ENCODE measurements around the gene UGT1A8. TPM values are rescaled to one million over a fixed set of nuclear protein-coding genes. Genes with fewer than 3 reads are reported as not detected.
"Not testable (repeated sequence)": the region's sequence is repeated elsewhere in the genome, so short reads cannot be mapped to it uniquely, and the experiment has no call there.

UGT1A8 gene
- total RNA-seq, 1 donor from 2014 or later: not detected

DNA sequence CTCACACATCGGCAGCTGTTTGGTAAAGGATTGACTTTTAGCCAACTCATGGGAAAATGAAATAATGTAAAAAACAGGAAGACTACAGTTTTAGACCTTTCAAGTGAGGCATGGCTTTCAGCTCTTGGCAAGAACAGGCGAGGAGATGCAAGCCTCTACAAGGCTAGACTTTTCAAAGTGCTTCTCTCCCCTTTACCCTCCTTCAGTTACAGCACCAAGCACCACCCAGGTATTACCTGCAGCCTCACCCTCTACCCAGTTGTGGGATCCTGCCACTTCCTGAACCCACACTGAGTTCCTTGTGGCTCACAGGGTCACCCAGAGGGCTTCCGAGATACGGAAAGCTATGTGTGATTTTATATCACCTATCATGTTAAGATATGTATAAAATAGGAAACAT, 33.5 kb downstream of the UGT1A8 start:
- no peak overlapping the region for H3K27ac ChIP-seq
- H3K36me3 ChIP-seq: no peaks in the 10 kb centered on the region
- no peaks in the 10 kb centered on the region for H3K9me3 ChIP-seq
- intact Hi-C loops (cut with DNase I): no loop called here
- no peak for TF ChIP-seq CTCF (IDR thresholded peaks at IDR 0.05)
- no peaks in the 10 kb centered on the region for H3K27me3 ChIP-seq
- DNase-seq (no peak), ATAC-seq (no peak)
- H3K4me1 ChIP-seq: no peaks in the 10 kb centered on the region
- H3K4me3 ChIP-seq: no peak overlapping the region

DNA sequence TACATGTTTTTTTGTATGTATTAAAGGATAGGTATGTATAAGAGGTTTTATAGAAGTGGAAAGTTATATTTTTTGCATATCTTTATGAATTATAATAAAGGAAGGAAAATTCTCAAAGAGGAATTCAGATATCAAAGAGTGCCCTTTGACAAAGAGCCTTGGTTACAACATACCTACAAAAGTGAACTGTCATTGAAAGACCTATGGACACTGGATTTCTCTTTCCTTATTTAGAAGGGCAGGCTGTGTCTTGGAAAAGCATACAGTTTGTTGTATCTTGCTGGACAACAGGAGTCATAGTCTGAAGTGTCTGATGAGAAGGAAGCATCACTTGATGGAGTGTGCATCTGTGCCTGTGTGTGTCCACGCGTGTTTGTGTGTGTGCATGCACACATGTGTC, 34.0 kb downstream of the UGT1A8 start:
- Histone ChIP-seq H3K36me3 (no peaks in the 10 kb centered on the region), H3K9me3 (no peaks in the 10 kb centered on the region), H3K4me3 (no peak overlapping the region), H3K27me3 (no peaks in the 10 kb centered on the region), H3K4me1 (no peaks in the 10 kb centered on the region), H3K27ac (no peak overlapping the region)
- no peak for DNase-seq
- no peak for TF ChIP-seq CTCF (IDR thresholded peaks at IDR 0.05)
- ATAC-seq: no peak
- intact Hi-C loops (cut with DNase I): no loop called here

- no peak for TF ChIP-seq CTCF (IDR thresholded peaks at IDR 0.05)
- no peaks in the 10 kb centered on the region for H3K4me1 ChIP-seq
- DNase-seq (no peak), ATAC-seq (no peak)
- H3K9me3 ChIP-seq: no peaks in the 10 kb centered on the region
- H3K36me3 ChIP-seq: no peaks in the 10 kb centered on the region
- no peak overlapping the region for H3K4me3 ChIP-seq
- intact Hi-C loops (cut with DNase I): no loop called here
- H3K27ac ChIP-seq: no peak overlapping the region
- no peaks in the 10 kb centered on the region for H3K27me3 ChIP-seq
These were observed 37.1 kb downstream of the UGT1A8 start for GRCh38 chr2:233654501-233654900.

GRCh38 chr2:233655043-233655442, 37.6 kb downstream of the UGT1A8 start:
- ATAC-seq (no peak), DNase-seq (no peak)
- intact Hi-C loops (cut with DNase I): no loop called here
- TF ChIP-seq CTCF (IDR thresholded peaks at IDR 0.05): no peak
- no peaks in the 10 kb centered on the region for H3K27me3 ChIP-seq
- no peaks in the 10 kb centered on the region for H3K9me3 ChIP-seq
- no peaks in the 10 kb centered on the region for H3K36me3 ChIP-seq
- no peak overlapping the region for H3K27ac ChIP-seq
- H3K4me1 ChIP-seq: no peaks in the 10 kb centered on the region
- no peak overlapping the region for H3K4me3 ChIP-seq

DNA sequence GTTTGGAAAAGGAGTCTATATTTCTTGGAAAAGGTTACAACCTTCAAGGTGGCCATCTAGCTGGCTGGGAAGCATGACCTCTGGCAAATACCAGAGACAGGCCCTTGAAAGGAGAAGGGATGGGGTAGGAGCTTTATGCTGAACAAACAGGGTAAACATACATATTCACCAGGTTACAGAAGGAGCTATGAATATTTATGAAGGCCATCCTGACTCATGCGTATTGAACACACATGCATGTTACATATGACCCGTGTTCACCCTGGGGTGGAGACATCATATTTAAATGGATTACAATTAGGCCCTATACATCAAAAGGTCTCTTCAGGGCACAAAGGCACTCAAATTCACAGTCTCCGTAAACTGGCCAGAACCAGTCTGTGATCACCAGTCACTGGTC, 38.5 kb downstream of the UGT1A8 start:
- H3K9me3 ChIP-seq; H3K36me3 ChIP-seq; H3K4me1 ChIP-seq; H3K27me3 ChIP-seq; H3K27ac ChIP-seq; intact Hi-C loops (cut with DNase I); ATAC-seq; H3K4me3 ChIP-seq; DNase-seq: not testable (repeated sequence)

GRCh38 chr2:233656443-233656842, 39.0 kb downstream of the UGT1A8 start:
- intact Hi-C loops (cut with DNase I): no loop called here
- DNase-seq (no peak), ATAC-seq (no peak)
- Histone ChIP-seq H3K36me3 (no peaks in the 10 kb centered on the region), H3K4me1 (no peaks in the 10 kb centered on the region), H3K4me3 (no peak overlapping the region), H3K27ac (no peak overlapping the region), H3K9me3 (no peaks in the 10 kb centered on the region), H3K27me3 (no peaks in the 10 kb centered on the region)
- TF ChIP-seq CTCF (IDR thresholded peaks at IDR 0.05): no peak

All from upper lobe of right lung (tissue), 1 donor.